Measurements from ENCODE around the gene HID1.

DNA sequence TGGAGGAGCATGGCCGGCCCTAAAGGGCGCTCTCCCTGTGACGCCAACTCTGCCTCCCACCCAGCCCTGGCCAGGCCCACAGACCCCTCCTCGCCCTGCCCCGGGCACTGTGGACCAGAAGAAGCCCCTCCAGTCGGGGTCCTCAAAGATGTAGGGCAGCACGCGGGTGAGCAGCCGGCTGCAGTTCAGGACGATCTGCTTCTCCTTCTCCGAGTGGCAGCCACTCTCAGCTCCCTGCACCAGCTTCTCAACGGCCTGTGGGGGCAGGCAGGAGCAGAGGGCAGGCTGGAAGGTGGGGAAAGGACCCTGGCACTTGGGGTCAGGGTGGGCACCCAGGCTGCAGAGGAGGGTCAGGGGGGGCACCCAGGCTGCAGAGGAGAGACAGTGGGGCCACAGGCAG, 8.9 kb downstream of the HID1 start:
- TF ChIP-seq SUZ12 (IDR thresholded peaks at IDR 0.05; ENCODE audit: extremely low read depth, insufficient read depth, insufficient read length): no peak
- no peak for TF ChIP-seq YY1 (IDR thresholded peaks at IDR 0.05; ENCODE audit: insufficient read depth, insufficient read length)
